HG03378 (cell line): ENCODE measurements around the gene NAA30.

Source experiments
- ATAC-seq: cut with Tn5 transposase; IDR thresholded peaks from one replicate; pipeline ENCODE4 v1.9.1; 2021; ENCODE audit warnings: mild to moderate bottlenecking, moderate library complexity; ENCODE audit not compliant: unreplicated experiment

The NAA30 gene

DNA sequence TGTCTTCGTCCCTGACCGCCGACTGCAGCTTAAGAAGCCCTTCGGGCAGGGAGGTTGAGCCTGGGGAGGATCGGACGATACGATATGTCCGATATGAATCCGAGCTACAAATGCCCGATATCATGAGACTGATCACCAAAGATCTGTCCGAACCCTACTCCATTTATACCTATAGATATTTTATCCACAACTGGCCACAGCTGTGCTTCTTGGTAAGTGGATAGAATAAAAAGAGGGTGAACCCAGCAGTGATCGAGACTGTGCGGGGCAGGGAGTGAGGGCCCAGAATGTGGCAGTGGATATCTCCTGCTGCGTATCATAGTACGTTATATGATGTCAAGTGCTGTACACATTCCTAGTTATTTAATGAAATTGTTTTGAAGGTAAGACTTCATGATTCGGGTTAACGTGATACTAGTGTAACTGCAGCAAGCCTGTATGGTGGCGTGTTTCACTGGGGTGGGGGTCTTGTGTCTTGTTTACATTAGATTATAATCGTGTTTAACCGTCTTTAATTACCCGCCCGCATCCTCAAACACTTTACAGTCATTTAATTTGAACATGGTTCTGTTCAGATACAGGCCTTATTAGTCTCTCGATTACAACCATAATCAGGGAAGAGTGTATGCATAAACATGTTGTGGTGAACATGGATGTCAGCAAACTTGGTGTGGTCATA, 1.3 kb downstream of the NAA30 start:
- no peak for ATAC-seq

DNA sequence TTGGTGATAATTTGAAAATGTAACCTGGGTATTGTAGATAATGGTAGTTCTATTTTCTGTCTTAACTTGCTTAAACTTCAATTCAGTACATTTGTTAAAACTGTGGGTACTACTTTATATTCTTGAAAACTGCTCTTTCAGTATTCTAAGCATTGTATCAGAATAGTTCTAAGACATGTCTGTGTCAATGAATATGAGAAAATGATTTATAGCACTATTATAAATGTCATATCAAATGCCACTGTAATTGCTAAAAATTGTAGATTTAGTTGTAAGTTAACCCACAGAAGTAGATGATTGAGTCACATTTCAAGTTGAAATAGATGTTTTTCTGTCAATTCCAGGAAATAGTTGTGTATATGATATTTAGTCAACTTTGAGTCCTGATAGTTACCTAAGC, 2.4 kb downstream of the NAA30 start:
- no peak for ATAC-seq

DNA sequence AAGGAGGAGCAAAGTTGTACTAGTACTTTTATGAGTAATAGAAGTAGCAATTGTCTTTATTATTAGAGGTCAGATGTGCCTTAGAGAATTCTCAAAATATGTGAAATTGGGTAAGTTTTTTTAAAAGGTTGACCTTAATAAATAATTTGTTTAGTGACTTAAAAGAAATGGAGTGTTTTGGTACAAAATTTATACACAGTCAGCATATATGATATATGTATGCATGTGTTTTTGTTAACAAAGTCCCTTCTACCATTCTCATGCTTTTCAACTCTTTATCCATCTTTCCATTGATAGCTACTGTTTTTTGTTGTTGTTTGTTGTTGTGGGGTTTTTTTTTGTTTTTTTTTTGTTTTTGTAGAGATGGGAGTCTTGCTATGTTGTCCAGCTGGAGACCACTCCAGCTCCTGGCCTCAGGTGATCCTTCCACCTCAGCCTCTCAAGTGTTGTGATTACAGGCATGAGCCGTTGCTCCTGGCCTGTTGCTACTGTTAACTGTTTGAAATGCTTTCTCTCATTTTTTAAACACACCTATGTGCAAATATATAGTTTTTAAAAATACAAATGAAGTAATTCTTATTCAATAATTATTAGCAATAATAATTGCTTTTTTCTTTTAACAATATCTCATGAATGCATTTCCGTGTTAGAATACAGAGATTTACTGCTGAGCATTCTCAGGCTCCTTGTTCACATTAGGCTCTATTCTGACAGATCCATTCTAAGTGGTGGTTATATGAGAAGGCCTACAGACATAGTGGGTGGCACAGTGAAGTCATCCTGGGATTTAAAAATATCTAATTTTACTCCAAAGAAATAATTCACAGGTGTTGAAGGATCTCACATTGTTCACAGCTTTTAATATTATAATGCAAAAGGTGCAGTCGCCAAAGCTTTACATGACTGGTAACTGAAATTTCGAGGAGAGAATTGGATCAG, 10.4 kb downstream of the NAA30 start:
- no peak for ATAC-seq

DNA sequence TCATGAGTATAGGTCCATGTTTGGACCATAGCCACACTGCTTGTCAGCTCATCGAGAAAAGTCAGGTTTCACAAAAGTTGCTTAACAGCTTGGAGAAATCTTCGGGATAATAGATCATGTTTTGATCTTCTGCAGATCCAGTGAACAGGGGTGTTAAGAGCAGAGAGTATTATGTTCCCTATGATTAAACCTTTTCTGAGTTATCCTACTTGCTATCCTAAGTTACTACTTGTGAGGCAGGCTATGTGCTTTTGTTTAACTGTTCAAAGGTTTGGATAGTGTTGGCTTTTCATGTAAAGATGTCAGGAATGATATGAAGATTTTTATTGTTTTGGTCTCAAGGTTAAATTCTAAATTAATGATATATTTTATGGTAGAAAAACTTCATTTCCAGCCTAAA, 11.1 kb downstream of the NAA30 start:
- no peak for ATAC-seq

DNA sequence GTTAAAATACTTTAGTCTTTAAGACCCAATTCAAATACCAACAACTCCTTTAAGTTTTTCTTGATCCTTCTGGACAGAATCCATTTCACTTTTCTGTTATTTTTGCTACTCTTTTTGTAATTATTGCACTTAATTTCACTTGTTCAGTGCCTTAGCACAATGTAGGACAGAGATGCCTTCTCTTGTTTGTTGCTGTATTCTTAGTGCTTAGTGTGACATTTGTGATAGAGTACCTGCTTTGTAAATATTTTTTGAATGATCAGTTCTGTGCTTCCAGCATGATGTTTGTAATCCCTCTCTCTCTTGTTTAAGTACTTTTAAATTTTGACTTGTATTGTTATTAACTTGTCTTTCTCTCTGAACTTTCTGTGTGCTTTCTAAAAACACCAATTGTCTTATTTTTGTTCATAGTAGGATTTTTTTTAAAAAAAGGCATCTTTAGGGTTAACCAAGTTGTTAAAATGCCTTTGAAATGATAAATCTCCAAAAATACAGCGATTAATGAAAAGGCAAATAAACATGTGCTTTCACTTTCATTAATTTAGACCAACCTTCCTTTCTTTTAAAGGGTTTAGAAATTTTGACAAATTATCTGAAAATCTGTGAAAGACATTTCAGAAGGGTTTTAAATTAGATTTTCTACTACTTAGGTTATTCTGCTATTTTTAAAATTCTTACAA, 11.9 kb downstream of the NAA30 start:
- no peak for ATAC-seq

DNA sequence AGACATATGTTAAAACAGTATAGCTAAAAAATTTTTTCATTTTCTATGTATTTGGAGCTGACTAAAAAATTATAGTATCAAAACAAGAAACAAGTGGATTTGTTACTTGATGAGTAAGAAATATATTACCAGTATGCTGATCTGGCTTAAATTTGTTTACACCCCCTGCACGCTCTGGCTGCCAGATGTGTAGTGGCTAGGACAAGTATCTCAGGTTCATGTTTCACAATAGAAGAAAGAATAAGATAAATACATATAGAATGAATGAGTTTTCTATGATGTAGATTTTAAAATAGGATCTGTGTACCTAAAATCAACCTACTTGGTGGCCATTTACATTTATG, 13.1 kb downstream of the NAA30 start:
- no peak for ATAC-seq

DNA sequence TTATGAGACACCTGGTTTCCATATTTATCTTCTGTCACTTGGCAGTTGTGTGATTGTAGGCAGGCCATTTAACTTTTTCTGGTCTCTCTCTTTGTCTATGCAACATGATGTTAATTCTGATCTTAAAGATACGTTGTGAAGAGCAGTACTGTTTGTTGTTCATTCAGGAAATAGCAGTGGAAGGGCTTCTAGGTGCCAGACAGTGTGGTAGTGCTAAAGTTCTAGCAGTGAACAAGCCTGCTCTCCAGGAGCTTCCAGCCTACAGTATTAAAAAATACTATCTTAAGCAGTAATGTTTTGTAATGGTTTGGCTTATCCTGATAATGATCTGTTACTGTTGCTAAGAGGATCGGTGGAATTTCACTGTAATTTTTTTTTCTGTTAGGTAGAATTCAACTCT, 15.2 kb downstream of the NAA30 start:
- no peak for ATAC-seq

DNA sequence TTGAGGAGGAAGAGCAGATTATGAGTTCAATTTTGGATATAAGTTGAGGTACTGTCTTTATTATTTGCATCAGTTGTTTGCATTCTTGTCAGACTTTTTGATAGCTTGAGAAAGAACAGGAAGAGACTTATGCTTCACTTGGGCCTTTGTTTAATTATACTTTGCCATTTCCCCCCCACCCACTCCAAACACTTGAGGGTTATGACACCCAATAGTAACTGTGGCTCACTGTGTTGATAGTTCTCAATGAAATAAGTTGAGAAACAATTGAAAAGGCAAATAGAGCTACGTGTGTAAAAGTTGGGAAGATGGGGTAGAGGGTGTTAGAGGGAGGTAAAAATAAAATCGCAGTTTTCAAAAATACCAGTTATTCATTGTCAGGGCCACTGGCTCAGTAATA, 17.7 kb downstream of the NAA30 start:
- no peak for ATAC-seq

DNA sequence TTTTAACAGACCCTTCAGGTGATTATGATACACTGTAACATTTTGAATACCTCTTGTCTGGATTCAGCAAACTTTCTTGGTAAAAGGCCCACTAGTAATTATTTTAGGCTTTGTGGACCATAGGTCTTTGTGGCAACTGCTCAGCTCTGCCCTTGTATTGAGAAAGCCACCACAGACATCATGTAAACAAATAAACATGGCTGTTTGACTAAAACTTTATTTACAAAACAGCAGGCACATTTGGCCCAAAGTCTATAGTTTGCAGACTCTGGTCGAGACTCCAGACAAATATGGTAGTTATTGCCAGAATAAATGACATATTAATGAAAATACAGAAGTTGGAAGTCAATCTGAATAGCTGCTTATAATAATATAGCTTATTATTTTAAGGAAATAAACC, 18.2 kb downstream of the NAA30 start:
- ATAC-seq = no peak

DNA sequence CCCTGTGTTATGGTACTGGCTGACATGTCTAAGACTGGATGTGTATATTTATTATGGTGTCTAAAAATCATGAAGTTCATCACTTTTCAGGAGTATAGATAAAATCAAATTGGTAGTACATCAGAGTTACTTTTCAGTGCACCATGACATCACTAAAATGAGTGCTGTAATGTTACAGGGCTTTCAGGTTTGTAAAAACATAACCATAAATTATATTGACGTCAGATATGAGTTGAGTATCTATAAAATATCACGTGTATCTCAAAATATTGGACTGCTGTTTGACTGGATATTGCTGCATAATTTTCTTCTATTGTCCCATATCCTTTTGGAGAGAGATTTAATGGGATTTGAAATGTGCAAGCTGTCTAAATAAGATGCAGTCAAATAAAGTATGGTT, 22.0 kb downstream of the NAA30 start:
- ATAC-seq = no peak

DNA sequence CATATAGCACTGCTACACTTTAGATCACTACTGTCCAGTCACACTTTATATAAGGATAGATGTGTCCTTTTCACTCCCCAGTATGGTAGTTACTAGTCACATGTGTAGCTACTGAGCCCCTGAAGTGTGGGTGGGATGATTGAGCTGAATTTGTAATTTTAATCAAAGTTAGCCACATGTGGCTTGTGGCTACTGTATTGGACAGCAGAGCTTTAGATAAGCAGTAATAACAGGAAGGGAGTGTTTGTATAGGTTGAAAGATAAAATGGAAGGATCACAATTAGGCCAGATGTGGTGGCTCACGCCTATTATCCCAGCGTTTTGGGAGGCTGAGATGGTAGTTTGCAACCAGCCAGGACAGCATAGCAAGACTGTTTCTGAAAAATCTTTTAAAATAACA, 23.5 kb downstream of the NAA30 start:
- no peak for ATAC-seq

DNA sequence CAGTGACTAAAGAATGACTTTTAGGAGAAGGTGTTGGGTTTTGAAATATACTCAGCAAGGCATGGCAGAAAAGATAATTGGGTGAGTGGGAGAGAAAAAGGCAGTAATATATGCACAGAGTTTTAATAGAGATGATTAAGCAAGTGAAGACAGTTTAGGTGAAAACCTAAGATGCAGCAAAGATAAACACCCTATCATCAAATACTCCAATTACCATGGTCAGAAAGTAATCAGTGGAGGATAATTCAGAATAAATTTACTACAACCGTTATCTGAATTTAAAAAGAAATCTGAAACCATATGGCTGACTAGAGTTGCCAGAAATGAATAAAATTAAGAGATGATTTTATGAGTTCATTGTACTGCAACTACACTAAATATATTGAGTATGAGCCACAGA, 26.8 kb downstream of the NAA30 start:
- no peak for ATAC-seq

DNA sequence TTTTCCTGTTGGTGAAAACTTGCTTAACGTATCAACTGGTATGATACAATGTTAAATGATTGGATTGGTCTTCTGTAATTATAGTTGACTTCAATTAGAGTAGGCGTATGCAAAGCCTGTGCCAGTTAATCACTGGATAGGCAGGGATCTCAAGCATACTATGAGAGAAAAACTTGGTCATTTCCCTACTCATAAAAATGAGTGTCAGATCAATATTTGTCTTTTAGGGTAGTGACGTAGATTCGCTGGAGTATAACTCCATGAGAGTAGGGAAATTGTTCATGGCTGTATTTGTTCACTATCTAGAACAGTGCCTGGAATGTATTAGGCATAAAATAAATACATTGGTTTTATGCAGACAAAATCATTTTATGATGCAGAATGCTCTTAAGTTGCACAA, 28.6 kb downstream of the NAA30 start:
- no peak for ATAC-seq

DNA sequence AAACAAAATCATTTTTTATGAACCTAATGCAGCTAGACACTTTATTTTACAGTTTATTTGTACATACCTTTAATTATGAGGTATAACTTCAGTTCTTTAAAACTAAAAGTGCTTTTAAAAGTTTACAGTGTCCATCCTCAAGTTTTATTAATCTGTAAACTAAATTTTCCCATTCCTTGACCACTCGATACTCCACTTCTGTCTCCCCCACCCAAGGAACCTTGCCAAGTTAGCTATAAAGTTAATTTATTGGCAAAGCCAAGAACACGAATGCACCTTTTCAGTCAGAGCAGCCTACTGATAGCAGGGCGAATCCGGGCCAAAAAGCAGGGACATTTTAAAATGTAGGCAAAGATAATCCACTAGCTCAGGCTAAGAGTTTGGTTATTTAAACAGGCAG, 29.6 kb downstream of the NAA30 start:
- ATAC-seq = no peak

DNA sequence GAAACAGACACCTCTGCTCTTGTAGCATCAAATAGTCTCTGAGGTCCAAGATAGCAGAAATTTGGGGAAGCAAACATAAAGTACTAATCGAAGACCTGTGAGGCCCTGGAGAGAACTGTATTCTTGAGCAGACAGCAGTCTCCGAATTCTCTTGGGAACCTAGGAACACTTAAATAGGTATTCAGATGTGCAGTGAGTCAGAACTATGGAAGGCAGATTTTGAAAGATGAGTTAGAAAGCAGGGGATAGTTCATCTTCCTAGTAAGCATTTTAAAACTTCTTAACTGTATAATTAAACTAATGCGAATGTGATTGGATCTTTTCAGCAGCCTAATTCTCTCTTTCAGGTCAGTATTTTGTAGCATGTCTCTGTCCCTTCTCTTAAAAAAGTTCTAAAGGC, 30.6 kb downstream of the NAA30 start:
- ATAC-seq = no peak

DNA sequence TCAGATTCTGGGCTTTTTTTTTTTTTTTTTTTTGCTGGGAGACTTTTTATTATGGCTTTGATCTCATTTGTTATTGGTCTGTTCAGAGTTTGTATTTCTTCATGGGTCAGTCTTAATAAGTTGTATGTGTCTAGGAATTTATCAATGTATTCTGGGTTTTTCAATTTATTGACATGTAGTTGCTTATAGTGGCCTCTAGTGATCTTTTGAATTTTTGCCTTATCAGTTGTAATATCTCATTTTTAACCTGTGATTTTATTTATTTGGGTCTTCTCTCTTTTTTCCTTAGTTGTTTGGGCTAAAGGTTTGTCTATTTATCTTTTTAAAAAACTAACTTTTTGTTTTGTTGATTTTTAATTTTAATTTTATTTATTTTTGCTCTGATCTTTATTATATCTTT, 45.5 kb downstream of the NAA30 start:
- no peak for ATAC-seq

DNA sequence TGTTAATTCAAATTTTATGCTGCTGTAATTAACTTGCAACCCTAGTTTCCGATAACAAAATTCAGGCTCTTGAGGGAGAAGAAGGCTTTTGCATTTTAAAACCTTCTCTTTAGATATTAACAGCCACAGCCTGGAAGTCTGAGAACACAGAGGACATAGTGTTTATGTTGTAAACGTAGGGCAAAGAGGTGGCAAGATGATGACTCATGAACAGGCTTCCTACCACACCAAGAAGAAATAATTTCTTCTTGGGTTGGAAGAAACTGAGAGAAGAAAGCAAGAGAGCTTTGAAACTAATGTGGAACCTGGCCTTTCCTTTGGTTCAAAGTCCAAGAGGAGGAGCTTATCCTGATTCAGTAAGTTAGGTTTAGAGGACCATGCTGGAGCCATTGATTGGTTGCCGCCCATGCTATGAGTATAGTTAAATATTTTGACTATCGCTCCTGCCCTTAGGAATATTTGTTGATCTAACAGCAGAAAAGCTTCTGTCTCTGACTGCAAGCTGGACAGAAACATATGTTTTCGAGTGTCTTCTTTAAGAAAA, 71.5 kb downstream of the NAA30 start:
- no peak for ATAC-seq

DNA sequence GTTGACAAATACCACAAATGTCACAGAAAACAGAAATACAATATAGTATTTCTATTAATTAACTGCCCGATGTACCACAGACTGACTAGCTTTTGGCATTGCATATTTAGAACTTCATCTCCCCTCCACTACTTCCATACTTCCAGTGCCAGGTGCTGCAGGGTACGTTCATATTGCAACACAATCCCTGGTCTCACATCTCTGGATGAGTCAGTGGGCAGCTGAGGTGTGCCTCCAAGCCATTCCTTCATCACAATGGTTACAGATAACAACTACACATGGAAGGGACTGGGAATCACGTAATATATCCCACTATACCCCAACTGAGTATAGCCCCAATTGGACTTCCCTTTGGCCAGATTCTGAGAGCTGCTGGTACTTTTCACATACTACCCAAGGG, 72.2 kb downstream of the NAA30 start:
- no peak for ATAC-seq

DNA sequence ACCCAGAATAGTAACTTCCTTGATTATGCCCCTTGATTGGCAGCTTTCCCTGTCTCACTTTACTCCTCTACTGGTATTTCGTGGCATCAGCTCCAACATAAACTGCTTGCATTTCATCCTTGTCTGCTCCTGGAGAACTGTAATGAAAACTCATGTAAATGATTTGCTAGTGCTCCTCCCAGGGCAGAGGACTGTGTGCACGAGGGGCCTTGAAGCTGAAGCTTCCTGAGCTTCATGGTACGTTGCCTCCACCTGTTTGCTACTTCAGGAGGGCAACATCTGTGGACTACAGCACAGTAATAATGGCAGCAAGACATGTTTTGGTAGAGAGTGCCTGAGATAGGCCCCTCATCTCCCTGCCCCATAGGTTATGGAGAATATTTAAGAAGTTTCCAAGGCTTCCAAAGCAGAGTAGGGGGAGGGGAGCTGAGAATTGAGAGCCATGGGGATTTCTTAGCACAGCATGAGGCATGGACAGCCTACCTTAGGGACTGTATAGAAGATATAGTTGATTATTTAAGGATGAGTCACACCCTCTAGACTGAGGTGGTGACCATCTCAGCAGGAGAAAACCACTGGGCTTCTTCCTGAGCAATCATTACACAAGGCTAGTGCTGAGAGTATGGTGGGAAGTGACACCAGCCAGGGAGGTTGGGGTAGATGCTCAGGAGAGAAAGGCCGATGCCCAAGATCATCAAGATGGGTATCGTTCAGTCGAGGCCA, 73.8 kb downstream of the NAA30 start:
- ATAC-seq = peak; percentile 70
